HCT116 (cell line): Measurements from ENCODE around the gene PRMT5. TPM values are rescaled to one million over a fixed set of nuclear protein-coding genes. Genes with fewer than 3 reads are reported as not detected.

Source experiments
- ATAC-seq: fragments of 200-7000 bp; cut with Tn5 transposase; 2 replicates; pipeline ENCODE4 v1.9.1; 2020; ENCODE audit warnings: mild to moderate bottlenecking, moderate library complexity
- BruUV-seq: library from RNA; stranded (reverse); fragments of 400-500 nt; replicated peaks from 2 replicates; lab custom pipeline; 2021; lab: Mats Ljungman, UMichigan
- CTCF ChIA-PET: fragments of 300-600 bp; sonication (Branson Sonifier 250); formaldehyde crosslinking; loops from one replicate; lab custom pipeline; 2021; ENCODE audit warnings: antibody characterized with exemption; lab: Charles Lee
- POLR2A ChIA-PET: fragments of 300-600, 350-600 bp; sonication (Branson Sonifier 250); formaldehyde crosslinking; loops from one replicate; lab custom pipeline; 2021; ENCODE audit warnings: antibody characterized with exemption; lab: Charles Lee
- RAD21 ChIA-PET, 2 experiments: fragments of 300-600 bp; sonication (Branson Sonifier 250); formaldehyde crosslinking; loops; one replicate each; lab custom pipeline; 2023; ENCODE audit warnings: low total read pairs in 2 of 2; ENCODE audit not compliant: uncharacterized antibody in 2 of 2, unreplicated experiment in 2 of 2, low non-redundant PET in 1 of 2; lab: Charles Lee
- DNase-seq: peaks from one replicate; pipeline ENCODE4 v3.0.0-alpha.2; 2010; ENCODE audit warnings: low read depth, low spot score
- H2AFZ ChIP-seq: fragments of 200-600 bp; shearing (Covaris generic), sonication (generic); 2 replicates; pipeline ENCODE4 v1.6.1; 2017; ENCODE audit warnings: low read depth, mixed run types, mixed read lengths, antibody characterized with exemption, low read length; ENCODE audit not compliant: poor library complexity, severe bottlenecking
- H3K27ac ChIP-seq: 2 replicates; pipeline ENCODE4 v1.5.1; 2012; ENCODE audit warnings: low read depth, low read length
- H3K27me3 ChIP-seq: fragments of 200-600 bp; sonication (generic); 2 replicates; pipeline ENCODE4 v1.6.1; 2016; ENCODE audit warnings: mixed run types, low read length, mixed read lengths; ENCODE audit not compliant: insufficient read depth
- H3K36me3 ChIP-seq, 2 experiments: fragments of 200-500 bp in 1 of 2; fragments of 200-600 bp in 1 of 2; sonication (Bioruptor generic) in 1 of 2; sonication (generic) in 1 of 2; 2 replicates each; pipeline versions ENCODE4 v1.5.1 to v1.6.1; 2014 to 2016; ENCODE audit warnings: low read length in 2 of 2, inconsistent platforms in 1 of 2, mixed read lengths in 1 of 2, mixed run types in 1 of 2; ENCODE audit not compliant: insufficient read depth in 2 of 2, control insufficient read depth in 1 of 2
- H3K4me1 ChIP-seq, 2 experiments: fragments of 200-600 bp in 1 of 2; sonication (generic) in 1 of 2; 2 replicates each; pipeline versions ENCODE4 v1.5.1 to v1.6.1; 2012 to 2017; ENCODE audit warnings: low read length in 2 of 2, inconsistent platforms in 1 of 2, mild to moderate bottlenecking in 1 of 2, mixed read lengths in 1 of 2, mixed run types in 1 of 2, moderate library complexity in 1 of 2; ENCODE audit not compliant: insufficient read depth in 2 of 2, control insufficient read depth in 1 of 2
- H3K4me2 ChIP-seq: fragments of 200-600 bp; sonication (generic); 2 replicates; pipeline ENCODE4 v1.6.1; 2017; ENCODE audit warnings: mixed run types, low read length, mixed read lengths
- H3K4me3 ChIP-seq, 2 experiments: fragments of 200-600 bp in 1 of 2; sonication (generic) in 1 of 2; replicated peaks in 1 of 2; 2 replicates each; pipeline ENCODE4 v1.5.1; 2011 to 2016; ENCODE audit warnings: low read length in 2 of 2, control low read depth in 1 of 2, low read depth in 1 of 2, mild to moderate bottlenecking in 1 of 2, mixed read lengths in 1 of 2, mixed run types in 1 of 2
- H3K79me2 ChIP-seq: fragments of 200-600 bp; sonication (generic); 2 replicates; pipeline ENCODE4 v1.6.1; 2017; ENCODE audit warnings: mild to moderate bottlenecking, mixed run types, low read length, moderate library complexity, mixed read lengths; ENCODE audit not compliant: insufficient read depth
- H3K9ac ChIP-seq: fragments of 200-600 bp; sonication (generic); 2 replicates; pipeline ENCODE4 v1.6.1; 2016; ENCODE audit warnings: low read length, mixed read lengths
- H3K9me2 ChIP-seq: fragments of 200-600 bp; sonication (generic), shearing (Covaris generic); 2 replicates; pipeline ENCODE4 v1.6.1; 2017; ENCODE audit warnings: mixed run types, mild to moderate bottlenecking, moderate library complexity; ENCODE audit not compliant: insufficient read depth
- H3K9me3 ChIP-seq, 2 experiments: fragments of 200-500 bp in 1 of 2; fragments of 200-600 bp in 1 of 2; sonication (Bioruptor generic) in 1 of 2; sonication (generic) in 1 of 2; 2 replicates each; pipeline ENCODE4 v1.6.1; 2014 to 2017; ENCODE audit warnings: low read length in 2 of 2, mixed read lengths in 2 of 2, inconsistent platforms in 1 of 2, low read depth in 1 of 2, mild to moderate bottlenecking in 1 of 2, mixed run types in 1 of 2, moderate library complexity in 1 of 2; ENCODE audit not compliant: control insufficient read depth in 1 of 2, insufficient read depth in 1 of 2
- H4K20me1 ChIP-seq: fragments of 200-600 bp; sonication (generic), shearing (Covaris generic); 2 replicates; pipeline ENCODE4 v1.6.1; 2017; ENCODE audit warnings: mixed run types, mild to moderate bottlenecking, moderate library complexity; ENCODE audit not compliant: insufficient read depth
- ATF3 ChIP-seq: IDR thresholded peaks from 2 replicates; pipeline ENCODE4 v1.6.1; 2012
- CBX3 ChIP-seq: IDR thresholded peaks from 2 replicates; pipeline ENCODE4 v1.6.1; 2012; ENCODE audit warnings: low read depth
- CEBPB ChIP-seq: IDR thresholded peaks from 2 replicates; pipeline ENCODE4 v1.6.1; 2012; ENCODE audit warnings: low read depth
- CTCF ChIP-seq, 3 experiments: fragments of 200-600 bp in 1 of 3; sonication (generic) in 1 of 3; IDR thresholded peaks in 2 of 3; conservative IDR thresholded peaks in 1 of 3; 2 replicates each; pipeline ENCODE4 v1.5.1; 2012 to 2017; ENCODE audit warnings: low read depth in 2 of 3, low read length in 2 of 3, antibody characterized with exemption in 1 of 3, borderline replicate concordance in 1 of 3, control low read depth in 1 of 3, mild to moderate bottlenecking in 1 of 3, mixed read lengths in 1 of 3, mixed run types in 1 of 3, moderate library complexity in 1 of 3; ENCODE audit not compliant: insufficient read depth in 1 of 3
- EZH2 ChIP-seq: fragments of 200-600 bp; sonication (generic); IDR thresholded peaks from 2 replicates; pipeline ENCODE4 v1.6.1; 2017; ENCODE audit warnings: antibody characterized with exemption, mixed run types
- EZH2phosphoT487 ChIP-seq: fragments of 200-600 bp; IDR thresholded peaks from 2 replicates; pipeline ENCODE4 v1.6.1; 2018; ENCODE audit warnings: antibody characterized with exemption, borderline replicate concordance
- JUND ChIP-seq: IDR thresholded peaks from 2 replicates; pipeline ENCODE4 v1.6.1; 2012
- MAX ChIP-seq: IDR thresholded peaks from 2 replicates; pipeline ENCODE4 v1.6.1; 2012
- POLR2A ChIP-seq: IDR thresholded peaks from 2 replicates; pipeline ENCODE4 v1.7.0; 2011; ENCODE audit warnings: borderline replicate concordance; ENCODE audit not compliant: insufficient read depth, insufficient read length; ENCODE audit errors: extremely low read depth
- POLR2AphosphoS5 ChIP-seq: IDR thresholded peaks from 2 replicates; pipeline ENCODE4 v1.6.1; 2011; ENCODE audit warnings: mild to moderate bottlenecking, low read depth, low read length, moderate library complexity
- RAD21 ChIP-seq: IDR thresholded peaks from 2 replicates; pipeline ENCODE4 v1.6.1; 2012; ENCODE audit warnings: low read depth, mild to moderate bottlenecking
- SP1 ChIP-seq: IDR thresholded peaks from 2 replicates; pipeline ENCODE4 v1.6.1; 2012; ENCODE audit warnings: low read depth
- TCF7L2 ChIP-seq: IDR thresholded peaks from 2 replicates; pipeline ENCODE4 v1.7.0; 2011; ENCODE audit warnings: borderline replicate concordance, inconsistent platforms; ENCODE audit not compliant: insufficient read depth, insufficient read length; ENCODE audit errors: extremely low read depth
- YY1 ChIP-seq: IDR thresholded peaks from 2 replicates; pipeline ENCODE4 v1.6.1; 2011; ENCODE audit warnings: low read length, low read depth, moderate library complexity, mild to moderate bottlenecking; ENCODE audit not compliant: insufficient replicate concordance; ENCODE audit errors: extremely low read depth
- ZFX ChIP-seq: fragments of 450-650 bp; IDR thresholded peaks from 2 replicates; pipeline ENCODE4 v1.6.1; 2017
- ZNF274 ChIP-seq: fragments of 200-500 bp; sonication (Bioruptor generic); IDR thresholded peaks from 2 replicates; pipeline ENCODE4 v1.6.1; 2014; ENCODE audit warnings: mild to moderate bottlenecking, low read depth, low read length, inconsistent platforms
- intact Hi-C: fragments of 100-400 bp; cut with micrococcal nuclease; formaldehyde crosslinking; loops from 2 replicates; pipeline ENCODE4 v1.10.0; 2022
- total RNA-seq: library from RNA; stranded (reverse); gene quantifications from one replicate; pipeline ENCODE4 v1.2.1, GENCODE V29; 2021; ENCODE audit not compliant: unreplicated experiment
- TF ChIP-seq, protein P1 (sequence below): IDR thresholded peaks from 2 replicates; pipeline ENCODE4 v1.6.1; 2011; ENCODE audit warnings: mild to moderate bottlenecking, low read length, moderate library complexity; ENCODE audit not compliant: insufficient replicate concordance; ENCODE audit errors: extremely low read depth
- TF ChIP-seq, protein P2 (sequence below): IDR thresholded peaks from 2 replicates; pipeline ENCODE4 v1.6.1; 2012; ENCODE audit warnings: low read depth

PRMT5 gene
- total RNA-seq, 1 experiment from 2014 or later = 186 TPM

DNA sequence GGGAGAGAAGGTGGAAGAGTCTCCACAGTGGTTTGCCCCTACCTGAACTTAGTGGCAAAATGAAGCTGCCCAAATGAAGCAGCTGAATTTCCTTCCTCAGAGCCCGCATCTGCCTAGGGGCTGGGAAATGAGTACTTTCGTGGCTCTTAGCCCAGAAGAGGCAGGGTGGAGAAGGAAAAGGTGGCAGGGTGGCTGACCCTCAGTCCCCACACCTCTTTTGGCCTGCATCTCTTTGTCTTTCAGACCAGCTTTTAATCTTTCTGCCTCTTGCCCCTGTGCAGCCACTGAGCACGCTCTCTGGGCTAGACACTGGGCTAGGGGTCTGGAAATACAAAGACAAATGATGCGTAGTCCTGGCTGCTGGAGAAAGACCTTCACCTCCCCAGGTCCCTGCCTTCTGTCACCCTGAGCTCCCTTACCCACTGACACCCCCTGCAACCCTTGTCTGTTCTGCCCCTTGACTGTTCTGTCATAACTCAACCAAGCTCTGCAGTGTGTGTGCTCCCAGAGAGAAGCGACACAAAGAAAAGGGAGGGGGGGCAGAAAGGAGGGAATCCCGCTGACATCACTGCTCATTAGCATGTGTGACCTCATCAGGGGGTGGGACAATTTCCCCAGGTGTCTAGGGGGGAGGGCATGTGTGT lies 46.5 kb downstream of the PRMT5 start:
- Histone ChIP-seq H3K4me3 (no peak overlapping the region), H3K4me2 (0 out of 2 replicates have a peak overlapping the region, but pooled peaks have one; percentile 9)

More for the DNA sequence above, 46.5 kb downstream of the PRMT5 start:
- no peaks in the 10 kb centered on the region; the same call in 1 of the 2 replicates for H3K79me2 ChIP-seq
- no peak for ATAC-seq
- intact Hi-C loops = no loop called here
- no peak overlapping the region for H2AFZ ChIP-seq
- no TSS peak for BruUV-seq
- no peaks in the 10 kb centered on the region for H3K36me3 ChIP-seq
- no peaks in the 10 kb centered on the region for H3K27me3 ChIP-seq
- ChIA-PET CTCF (interaction anchor here (1.0 to 7.0 kb wide), 4 partner anchors 10 to 47 kb away, joined by 3 to 51 read pairs (median 4); partner anchors contain the start of genes LRP10 and PRMT5), POLR2A (interaction anchor here (0.7 to 4.7 kb wide), 3 partner anchors 11 to 244 kb away, joined by 3 to 24 read pairs (median 4); partner anchors contain the start of genes LRP10 and RBM23), RAD21 (no interaction called here)
- H3K9ac ChIP-seq = no peak overlapping the region
- no peaks in the 10 kb centered on the region for H4K20me1 ChIP-seq
- no peak overlapping the region for H3K27ac ChIP-seq
- peak; percentile 39 for DNase-seq
- no peaks in the 10 kb centered on the region for H3K9me2 ChIP-seq
- H3K9me3 ChIP-seq = no peaks in the 10 kb centered on the region
- TF ChIP-seq, protein P1, sequence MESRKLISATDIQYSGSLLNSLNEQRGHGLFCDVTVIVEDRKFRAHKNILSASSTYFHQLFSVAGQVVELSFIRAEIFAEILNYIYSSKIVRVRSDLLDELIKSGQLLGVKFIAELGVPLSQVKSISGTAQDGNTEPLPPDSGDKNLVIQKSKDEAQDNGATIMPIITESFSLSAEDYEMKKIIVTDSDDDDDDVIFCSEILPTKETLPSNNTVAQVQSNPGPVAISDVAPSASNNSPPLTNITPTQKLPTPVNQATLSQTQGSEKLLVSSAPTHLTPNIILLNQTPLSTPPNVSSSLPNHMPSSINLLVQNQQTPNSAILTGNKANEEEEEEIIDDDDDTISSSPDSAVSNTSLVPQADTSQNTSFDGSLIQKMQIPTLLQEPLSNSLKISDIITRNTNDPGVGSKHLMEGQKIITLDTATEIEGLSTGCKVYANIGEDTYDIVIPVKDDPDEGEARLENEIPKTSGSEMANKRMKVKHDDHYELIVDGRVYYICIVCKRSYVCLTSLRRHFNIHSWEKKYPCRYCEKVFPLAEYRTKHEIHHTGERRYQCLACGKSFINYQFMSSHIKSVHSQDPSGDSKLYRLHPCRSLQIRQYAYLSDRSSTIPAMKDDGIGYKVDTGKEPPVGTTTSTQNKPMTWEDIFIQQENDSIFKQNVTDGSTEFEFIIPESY = no peak
- no peak; the same call in 1 of the 2 replicates for TF ChIP-seq POLR2AphosphoS5
- TF ChIP-seq TCF7L2 = no peak
- TF ChIP-seq, protein P2, sequence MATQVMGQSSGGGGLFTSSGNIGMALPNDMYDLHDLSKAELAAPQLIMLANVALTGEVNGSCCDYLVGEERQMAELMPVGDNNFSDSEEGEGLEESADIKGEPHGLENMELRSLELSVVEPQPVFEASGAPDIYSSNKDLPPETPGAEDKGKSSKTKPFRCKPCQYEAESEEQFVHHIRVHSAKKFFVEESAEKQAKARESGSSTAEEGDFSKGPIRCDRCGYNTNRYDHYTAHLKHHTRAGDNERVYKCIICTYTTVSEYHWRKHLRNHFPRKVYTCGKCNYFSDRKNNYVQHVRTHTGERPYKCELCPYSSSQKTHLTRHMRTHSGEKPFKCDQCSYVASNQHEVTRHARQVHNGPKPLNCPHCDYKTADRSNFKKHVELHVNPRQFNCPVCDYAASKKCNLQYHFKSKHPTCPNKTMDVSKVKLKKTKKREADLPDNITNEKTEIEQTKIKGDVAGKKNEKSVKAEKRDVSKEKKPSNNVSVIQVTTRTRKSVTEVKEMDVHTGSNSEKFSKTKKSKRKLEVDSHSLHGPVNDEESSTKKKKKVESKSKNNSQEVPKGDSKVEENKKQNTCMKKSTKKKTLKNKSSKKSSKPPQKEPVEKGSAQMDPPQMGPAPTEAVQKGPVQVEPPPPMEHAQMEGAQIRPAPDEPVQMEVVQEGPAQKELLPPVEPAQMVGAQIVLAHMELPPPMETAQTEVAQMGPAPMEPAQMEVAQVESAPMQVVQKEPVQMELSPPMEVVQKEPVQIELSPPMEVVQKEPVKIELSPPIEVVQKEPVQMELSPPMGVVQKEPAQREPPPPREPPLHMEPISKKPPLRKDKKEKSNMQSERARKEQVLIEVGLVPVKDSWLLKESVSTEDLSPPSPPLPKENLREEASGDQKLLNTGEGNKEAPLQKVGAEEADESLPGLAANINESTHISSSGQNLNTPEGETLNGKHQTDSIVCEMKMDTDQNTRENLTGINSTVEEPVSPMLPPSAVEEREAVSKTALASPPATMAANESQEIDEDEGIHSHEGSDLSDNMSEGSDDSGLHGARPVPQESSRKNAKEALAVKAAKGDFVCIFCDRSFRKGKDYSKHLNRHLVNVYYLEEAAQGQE = no peak
- no peak for TF ChIP-seq JUND
- TF ChIP-seq RAD21 = no peak
- TF ChIP-seq EZH2phosphoT487 = no peak
- no peak for TF ChIP-seq CBX3
- TF ChIP-seq ZFX = no peak
- TF ChIP-seq YY1 = no peak
- no peak for TF ChIP-seq ATF3
- no peak for TF ChIP-seq MAX
- no peak for TF ChIP-seq SP1
- TF ChIP-seq POLR2A = no peak
- no peak for TF ChIP-seq CEBPB
- no peak for TF ChIP-seq ZNF274
- TF ChIP-seq CTCF (IDR thresholded peaks at IDR 0.05 in 2 of 3, conservative IDR thresholded peaks at IDR 0.05 in 1 of 3; ENCODE audit: borderline replicate concordance in 1 of 3, insufficient read depth in 1 of 3, low read depth in 2 of 3, low read length in 2 of 3) = no peak
- no peak for TF ChIP-seq EZH2
- peaks cover 18 to 27% of the 10 kb centered on the region in 2 experiments for H3K4me1 ChIP-seq
